Measurements from ENCODE around the gene PATL2.

GRCh38 chr15:44692659-44693058, 18.5 kb downstream of the PATL2 start:
- no peak for TF ChIP-seq ISL1 (CRISPR knock-in tag; IDR thresholded peaks at IDR 0.05)
- no peak for TF ChIP-seq ZNF8 (CRISPR knock-in tag; IDR thresholded peaks at IDR 0.05)
- TF ChIP-seq ZFP3 (CRISPR knock-in tag; IDR thresholded peaks at IDR 0.05) = no peak
- no peak for TF ChIP-seq ZC3H10 (CRISPR knock-in tag; IDR thresholded peaks at IDR 0.05)
- no peak for TF ChIP-seq RARB (CRISPR knock-in tag; IDR thresholded peaks at IDR 0.05)
- no peak for TF ChIP-seq PATZ1 (CRISPR knock-in tag; IDR thresholded peaks at IDR 0.05; ENCODE audit: borderline replicate concordance)

All from SK-N-SH treated with all-trans-retinoic acid at 6 μM for 48 hours (cell line).